NCI-H2029 treated with DMSO at 0.1 percent for 48 hours (cell line): ENCODE measurements around the gene ATF5.

Experiments used
- DNase-seq: peaks from one replicate; lab custom pipeline; 2025; lab: John Stamatoyannopoulos, UW

ATF5 gene, protein sequence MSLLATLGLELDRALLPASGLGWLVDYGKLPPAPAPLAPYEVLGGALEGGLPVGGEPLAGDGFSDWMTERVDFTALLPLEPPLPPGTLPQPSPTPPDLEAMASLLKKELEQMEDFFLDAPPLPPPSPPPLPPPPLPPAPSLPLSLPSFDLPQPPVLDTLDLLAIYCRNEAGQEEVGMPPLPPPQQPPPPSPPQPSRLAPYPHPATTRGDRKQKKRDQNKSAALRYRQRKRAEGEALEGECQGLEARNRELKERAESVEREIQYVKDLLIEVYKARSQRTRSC

DNA sequence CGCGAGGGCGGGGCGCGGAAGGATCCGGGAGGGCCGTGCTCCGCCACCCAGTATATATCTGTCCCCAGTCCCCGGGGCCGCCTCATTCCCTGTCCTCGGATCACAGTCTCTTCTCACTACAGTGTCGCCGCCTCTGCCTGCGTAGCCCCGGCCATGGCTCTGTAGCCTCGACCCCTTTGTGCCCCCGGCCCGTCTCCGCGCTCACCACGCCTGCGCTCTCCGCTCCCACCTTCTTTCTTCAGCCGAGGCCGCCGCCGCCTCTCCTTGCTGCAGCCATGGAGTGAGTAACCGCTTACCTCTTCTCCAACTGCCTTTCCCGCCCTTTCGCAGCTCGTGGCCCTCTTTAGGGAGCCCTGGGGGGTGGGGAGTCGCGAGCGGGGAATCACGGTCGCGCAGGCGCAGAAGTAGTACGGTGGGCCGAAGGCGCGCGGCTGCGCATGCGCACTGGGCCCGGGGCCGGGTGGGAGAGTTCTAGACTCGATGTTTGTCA is at the start of gene ATF5, which contains the start of gene NUP62:
Gene ATF5 (plus strand): TSS at position 85 of the 490 bp plus-strand sequence. CDS start 1,646 bp downstream, outside the sequence.
Gene NUP62 (minus strand): TSS at position 384 of the 490 bp plus-strand sequence. CDS start 19,697 bp downstream, outside the sequence.
- peak; percentile 93 for DNase-seq

DNA sequence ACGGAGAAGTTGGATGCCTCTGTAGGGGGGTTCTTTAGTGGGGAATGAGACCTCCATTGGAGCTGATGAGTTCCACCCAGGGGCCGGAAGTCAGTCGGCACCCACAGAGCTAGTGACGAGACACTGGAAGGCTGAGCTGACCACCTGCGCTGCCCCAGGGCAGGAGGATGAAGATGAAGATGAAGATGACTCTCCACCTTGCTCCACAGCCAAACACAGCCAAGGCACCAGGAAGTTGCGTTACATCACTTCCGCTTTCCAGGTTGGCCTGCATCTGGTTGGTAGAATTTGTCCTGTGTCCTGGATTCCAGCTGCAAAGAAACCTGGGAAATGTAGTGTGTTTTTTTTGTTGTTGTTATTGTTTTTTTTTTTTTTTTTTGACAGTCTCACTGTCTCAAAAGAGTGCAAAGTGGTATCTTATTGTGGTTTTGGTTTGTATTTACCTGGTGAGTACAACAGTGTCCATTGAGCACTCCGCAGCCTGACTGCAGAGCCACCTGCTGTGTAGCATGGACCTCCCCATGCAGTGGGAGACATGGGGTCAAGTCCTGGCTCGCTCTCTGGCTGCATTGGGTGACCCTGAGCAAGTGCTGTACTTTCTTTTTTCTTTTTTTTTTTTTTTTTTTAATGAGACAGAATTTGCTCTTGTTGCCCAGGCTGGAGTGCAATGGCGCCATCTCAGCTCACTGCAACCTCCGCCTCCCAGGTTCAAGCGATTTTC is 49.6 kb upstream of the ATF5 start:
- no peak for DNase-seq

DNA sequence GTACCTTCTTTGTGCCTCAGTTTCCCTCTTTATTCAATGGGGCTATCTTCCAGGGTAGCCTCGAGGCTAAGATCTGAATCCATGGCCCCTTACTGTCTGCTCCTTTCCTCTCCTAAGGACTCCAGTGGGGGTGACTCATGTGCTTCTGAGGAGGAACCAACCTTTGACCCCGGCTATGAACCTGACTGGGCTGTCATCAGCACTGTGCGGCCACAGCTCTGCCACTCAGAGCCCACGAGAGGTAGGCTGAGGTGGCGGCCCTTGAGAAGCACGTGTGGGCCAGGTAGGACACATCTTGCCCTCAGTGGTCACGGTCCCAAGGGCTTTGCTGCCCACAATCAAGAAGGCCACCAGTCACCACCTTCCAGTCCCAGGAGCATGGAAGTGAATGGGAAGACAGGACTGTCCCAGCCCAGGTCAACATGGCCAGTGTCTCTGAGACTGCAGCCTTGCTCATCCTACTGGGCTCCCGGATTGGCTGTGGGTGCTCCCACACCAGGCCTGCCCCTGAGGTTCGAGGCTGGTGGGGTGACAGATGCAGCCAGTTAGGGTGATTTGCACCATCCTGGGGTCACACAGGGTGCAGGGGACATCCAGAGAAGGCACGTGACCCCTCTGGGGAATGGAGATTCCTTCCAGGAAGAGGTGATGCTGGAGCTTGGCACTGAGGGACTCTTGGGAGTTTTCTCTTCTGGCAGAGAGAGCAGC is 48.7 kb upstream of the ATF5 start:
- no peak for DNase-seq

DNA sequence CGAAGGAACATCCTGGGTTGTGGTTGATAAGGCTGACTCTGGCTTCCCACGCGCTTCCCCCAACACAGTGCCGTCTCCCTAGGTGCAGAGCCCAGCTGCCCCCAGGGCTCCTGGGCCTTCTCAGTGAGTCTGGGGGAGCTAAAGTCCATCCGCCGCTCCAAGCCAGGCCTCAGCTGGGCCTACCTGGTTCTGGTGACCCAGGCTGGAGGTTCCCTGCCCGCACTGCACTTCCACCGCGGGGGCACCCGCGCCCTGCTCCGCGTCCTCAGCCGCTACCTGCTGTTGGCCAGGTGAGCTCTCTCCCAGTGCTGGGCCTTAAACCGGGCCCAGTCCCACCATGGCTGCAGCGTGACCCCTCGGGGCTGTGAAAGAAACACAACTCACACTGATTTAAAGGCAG is 47.8 kb upstream of the ATF5 start:
- no peak for DNase-seq

DNA sequence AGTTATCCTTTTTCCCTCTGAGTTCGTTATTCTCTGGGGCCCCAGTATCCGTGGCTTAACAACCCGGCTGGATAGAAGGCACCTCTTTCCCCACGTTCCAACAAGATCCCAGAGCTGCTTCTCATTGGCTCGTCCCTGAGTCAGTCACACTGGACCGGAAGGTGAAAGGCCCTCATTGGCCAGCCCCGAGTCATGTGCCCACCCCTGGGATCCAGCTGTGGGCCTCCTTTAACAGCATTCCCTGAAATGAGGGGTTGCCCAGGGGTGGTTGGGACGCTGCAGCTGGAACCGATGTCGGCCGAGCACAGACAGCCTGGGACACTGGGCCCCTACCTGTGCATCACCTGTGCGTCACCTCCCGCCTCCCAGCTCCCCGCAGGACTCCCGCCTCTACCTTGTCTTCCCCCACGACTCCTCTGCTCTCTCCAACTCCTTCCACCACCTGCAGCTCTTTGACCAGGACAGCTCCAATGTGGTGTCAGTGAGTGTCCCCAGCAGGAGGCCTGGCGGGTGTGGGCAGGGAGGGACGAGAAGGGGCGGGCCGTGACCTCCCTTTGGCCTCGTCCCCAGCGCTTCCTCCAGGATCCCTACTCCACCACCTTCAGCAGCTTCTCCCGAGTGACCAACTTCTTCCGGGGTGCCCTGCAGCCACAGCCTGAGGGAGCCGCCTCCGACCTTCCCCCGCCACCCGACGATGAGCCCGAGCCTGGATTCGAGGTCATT is 47.2 kb upstream of the ATF5 start:
- DNase-seq = no peak

DNA sequence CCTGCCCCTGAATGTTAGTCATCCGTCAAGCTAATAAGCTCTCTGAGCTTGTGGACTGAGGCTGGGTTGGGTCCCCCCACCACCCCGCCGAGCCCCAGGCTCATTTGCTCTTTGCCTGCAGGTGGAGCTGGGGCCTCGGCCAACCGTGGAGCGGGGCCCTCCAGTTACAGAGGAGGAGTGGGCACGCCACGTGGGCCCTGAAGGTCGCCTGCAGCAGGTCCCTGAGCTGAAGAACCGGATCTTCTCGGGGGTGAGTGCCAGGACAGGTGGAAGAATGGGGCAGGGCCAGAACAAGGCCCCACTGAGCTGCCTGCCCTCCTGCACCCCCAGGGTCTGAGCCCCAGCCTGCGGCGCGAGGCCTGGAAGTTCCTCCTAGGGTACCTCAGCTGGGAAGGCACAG is 46.4 kb upstream of the ATF5 start:
- DNase-seq = no peak

DNA sequence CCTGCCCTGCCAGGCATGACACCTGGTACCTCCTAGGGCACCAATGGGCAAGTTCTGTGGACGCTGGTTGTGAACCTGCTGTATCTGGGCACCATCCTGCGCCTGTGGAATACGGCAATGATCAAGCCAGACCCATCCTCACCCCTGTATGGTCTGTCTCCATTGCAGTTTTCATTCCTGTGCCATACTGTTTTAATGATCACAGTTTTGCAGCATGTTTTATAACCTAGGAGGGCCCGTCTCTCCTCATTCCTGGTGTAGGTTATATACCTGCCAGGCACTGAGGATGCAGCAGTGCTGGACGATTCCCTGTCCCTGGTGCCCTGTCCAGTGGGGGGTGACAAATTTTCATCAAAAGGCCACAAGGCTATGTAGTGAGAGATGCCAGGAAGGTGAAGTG is 45.9 kb upstream of the ATF5 start:
- no peak for DNase-seq

DNA sequence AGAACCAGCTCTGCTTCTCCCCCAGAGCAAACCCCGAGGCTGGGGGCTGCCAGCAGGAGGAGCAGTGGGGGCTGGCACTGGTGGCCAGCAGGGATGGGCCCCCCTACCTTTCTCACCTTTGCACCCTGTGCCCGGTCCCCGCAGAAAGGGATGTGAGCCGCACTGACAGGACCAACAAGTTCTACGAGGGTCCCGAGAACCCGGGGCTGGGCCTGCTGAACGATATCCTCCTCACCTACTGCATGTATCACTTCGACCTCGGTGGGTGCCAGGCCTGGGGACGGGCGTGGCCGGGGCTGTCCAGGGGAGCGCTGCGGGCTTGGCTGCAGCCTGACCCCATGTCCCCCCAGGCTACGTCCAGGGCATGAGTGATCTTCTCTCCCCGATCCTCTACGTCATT is 44.9 kb upstream of the ATF5 start:
- no peak for DNase-seq

DNA sequence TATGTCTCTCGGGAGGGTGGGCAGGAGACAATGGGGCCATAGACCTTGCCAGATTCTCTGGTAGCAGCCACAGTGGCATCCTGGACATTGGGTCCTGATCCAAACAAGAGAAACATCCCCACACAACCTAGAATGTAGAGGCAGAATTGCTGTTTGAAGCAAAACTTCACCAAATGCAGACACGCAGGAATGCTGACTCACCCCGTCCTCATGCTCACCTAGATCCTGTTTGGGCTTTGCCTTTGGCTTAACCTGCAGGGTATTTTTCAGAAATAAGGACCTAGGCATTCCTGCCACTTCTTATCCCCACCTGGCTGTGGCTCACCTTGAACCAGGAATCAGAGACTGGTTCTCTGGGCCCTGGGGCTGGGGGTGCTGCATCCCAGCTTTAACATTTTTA is 44.2 kb upstream of the ATF5 start:
- DNase-seq = no peak

DNA sequence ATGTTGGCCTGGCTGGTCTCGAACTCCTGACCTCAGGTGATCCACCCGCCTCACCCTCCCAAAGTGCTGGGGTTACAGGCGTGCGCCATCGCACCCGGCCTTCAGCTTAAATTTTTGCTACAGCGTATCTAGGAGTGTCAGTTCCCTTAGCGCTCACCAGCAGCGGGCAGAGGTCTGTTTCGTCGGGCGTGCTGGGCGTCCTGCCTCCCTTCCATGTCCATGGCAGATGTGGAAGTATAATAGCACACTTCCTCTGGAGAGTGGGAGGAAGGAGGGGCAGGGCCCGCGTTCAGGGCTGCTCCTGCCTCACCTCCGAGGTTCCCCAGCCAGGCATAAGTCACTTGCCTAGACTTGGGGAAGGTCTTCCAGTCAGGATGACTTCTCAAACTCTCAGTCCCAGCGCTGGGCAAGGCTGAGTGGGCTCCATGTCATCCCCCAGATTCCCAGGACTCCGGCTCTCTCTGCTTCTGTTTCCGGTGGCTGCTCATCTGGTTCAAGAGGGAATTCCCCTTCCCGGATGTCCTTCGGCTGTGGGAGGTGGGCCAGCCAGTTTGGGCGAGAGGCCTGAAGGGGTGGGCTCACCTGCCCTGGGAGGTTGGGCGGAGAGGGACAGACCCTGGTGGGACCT is 41.9 kb upstream of the ATF5 start:
- no peak for DNase-seq

DNA sequence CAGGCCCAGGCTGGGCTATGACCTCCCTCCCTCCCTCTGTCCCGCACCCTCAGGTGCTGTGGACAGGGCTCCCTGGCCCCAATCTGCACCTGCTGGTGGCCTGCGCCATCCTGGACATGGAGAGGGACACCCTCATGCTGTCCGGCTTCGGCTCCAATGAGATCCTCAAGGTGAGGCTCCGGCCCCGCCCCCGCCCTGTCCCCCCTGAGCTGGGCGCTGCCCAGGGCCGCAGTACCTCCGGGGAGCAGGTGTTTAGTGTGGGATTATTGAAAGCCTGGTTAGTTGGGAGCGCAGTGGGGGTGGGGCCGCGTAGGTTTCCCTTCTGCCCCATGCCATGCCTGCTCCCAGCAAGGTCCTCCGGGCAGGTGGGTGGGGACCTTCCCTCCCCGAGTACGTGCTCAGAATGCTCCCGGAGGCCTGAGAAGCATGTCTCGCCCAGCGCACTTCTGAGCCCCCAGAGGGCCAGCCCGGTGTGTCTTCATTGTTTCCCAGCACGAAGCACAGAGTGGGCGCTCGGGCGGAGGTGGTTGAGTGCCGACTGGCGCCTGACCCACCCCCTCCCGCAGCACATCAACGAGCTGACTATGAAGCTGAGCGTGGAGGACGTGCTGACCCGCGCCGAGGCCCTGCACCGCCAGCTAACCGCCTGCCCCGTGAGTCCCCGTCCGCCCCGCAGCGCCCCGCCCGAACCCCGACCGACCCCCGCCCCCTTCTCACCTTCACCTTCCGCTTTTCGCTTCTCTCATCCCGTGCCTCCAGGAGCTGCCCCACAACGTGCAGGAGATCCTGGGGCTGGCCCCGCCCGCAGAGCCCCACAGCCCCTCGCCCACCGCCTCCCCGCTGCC is 41.1 kb upstream of the ATF5 start:
- peak; percentile 3 for DNase-seq

DNA sequence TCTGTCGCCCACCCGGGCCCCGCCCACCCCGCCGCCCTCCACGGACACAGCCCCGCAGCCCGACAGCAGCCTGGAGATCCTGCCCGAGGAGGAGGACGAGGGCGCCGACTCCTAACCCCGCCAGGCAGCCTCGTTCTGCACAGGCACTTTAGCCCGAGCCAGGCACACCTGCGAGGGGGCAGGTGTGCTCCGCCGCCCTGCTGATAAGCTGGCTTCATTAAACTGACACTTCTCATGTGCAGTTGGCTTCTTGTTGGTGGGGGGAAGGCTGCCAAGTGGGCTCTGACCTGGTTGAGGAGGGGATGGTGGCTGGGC is 40.5 kb upstream of the ATF5 start:
- peak; percentile 13 for DNase-seq

DNA sequence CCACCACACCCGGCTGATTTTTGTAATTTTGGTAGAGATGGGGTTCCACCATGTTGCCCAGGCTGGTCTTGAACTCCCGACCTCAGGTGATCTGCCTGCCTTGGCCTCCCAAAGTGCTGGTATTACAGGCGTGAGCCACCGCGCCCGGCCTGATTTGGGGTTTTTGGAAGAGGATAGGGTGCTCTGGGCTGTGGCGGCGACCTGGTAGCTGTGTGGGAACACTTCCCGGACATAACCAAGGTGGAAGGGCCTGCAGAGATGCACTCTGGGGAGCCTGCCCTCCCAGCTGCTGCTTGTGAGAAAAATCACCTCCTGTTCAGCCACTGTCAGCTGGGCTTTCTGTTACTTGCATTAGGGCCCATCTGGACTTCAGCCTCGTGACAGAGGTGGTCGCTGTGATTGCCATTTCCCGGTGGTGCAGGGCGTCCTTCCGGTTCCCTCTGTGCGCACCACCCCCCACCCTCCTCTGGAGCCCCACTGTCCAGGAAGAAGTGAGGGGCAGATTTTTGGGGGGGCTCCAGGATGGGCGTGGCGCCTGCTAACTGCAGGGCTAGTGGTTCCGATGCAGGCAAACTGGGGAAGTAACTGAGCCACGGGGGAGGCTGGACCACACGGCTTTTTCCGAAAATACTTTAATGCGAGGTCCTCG is 39.8 kb upstream of the ATF5 start:
- no peak for DNase-seq

DNA sequence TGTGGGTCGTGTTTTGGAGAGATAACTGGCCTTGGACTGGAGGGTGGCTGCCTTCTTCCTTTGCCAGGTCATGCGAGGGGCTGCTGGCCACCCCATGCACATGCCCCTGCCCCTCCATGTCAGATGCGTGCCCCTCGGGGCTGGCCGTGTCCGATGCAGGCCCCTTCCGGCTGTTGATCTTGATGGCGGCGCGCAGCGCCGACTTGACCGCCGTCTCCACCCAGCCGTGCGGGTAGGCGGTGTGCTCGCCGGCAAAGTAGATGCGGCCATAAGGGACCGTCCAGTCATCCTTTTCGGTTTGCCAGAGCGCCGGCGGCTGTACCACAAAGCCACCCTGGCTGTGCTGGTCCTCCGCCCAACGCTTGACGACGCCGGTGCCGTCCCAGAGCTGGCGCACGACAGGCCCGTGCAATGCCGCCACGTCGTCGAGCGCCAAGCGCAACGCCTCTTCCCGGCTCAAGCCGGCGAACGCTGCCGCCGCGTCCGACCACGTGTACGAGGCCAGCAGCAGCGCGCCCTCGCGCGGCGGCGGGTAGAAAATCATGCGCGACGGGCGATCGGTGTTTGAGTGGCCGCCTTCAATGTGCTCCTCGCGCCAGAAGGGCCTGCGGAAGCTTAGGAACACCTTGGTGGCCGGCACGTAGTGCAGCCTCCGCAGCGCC is 39.2 kb upstream of the ATF5 start:
- no peak for DNase-seq

DNA sequence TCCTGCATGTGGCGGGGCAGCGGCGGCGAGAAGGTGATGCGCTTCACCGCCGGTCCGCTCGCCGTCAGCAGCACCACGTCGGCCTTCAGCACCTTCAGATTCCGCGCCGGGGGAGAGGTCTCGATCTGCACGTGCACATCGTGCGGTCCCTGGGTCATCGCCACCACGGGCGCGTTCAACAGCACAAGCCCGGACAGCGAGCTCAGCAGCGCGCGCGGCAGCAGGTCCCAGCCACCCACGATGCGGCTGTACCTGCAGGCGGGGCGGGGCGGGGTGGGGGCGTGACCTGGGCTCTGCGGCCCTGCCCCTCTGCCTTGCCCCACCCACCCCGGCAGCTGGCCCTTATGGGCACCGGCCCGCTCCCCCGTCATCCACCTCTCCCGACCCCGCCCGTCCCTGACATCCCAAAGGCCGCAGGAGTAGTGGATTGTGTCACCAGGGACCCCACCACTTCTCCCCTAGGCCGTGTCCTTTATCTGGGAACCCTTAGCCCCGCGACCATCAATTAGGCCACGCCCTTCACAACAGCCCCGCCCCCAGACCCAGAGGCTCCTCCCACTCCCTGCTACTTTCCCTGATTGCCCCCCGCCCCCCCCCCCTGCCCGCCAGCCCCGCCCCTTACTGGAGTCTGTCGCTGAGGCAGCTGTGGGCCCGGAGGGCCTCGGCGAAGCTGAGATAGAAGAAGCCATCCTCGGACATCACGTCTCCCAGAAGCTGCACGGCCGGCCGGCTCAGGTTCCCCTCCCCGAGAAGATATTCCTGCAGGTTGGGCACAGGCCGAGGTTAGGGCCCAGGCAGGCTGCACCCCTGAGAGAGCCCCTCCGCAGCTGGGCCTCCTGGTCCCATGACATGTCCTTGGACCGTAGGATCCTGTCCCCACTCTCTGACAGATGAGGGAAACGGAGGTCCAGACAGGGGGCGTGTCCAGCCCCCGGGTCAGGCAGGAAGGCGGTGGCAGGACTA is 38.4 kb upstream of the ATF5 start:
- peak; percentile 4 for DNase-seq

DNA sequence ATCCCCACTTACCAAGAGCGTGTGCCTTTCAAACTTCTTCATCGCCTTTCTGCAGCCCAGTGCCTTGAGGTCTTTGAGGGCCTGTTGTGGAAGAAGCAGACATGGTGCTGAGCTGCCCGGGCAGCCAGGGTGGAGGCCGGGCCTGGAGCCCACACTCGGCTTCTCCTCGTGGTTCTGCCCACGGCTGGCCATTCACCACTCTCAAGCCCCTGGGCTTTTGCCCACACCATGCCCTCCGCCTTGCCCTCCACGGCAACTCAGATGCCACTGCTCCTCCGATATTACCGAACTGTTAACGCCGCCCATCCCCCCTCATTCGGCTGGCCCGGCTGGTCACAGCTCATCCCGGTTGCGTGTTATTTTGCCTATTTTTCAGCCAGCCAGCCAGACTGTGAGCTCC is 37.6 kb upstream of the ATF5 start:
- no peak for DNase-seq

DNA sequence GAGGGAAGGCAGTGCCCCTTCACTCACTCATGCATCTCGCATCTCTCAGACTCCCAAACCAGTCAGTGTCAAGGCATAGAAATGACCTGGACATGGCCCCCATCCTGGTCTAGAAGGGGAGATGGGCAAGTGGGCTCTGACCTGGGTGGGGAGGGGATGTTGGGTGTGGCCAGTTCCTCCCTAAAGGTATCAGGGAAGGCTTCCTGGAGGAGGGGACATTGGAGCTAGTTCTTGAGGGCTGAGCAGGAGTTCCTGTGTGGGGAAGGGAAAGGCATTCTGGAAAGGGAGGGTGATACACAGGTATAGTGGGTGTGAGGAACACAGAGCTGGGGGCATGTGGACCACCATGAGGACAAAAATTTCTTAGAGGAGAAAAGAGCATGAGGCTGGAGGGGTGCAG is 36.3 kb upstream of the ATF5 start:
- DNase-seq = no peak

DNA sequence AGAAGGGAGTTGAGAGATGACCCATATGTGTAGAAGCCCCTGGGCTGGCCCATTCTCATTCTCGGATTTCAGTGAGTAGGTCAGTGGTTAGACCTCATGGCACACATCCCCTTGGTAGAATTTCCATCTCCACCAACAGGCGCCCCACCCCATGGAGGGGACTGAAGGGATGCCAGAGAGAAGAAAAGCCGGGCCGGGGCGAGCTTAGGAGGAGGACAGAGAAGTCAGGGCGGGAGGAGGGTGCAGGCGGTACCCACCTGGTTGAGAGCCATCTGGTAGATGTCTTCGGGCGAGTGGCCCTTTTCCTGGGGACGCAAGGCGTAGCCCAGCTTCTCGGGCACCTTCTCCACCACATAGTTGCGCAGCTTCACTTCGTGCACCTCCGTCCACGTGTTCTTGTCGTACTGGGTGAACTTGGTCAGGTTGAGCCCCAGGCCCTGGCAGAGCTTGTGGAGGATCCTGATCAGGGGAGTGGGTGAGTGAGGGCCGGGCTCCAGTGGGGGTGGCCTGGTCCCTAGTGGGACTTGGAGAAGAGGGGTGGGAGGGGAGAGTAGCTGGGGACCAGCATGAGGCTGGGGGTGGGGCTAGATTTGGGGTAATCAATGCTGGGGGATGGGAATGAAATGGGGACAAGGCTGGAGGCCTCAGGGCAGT is 34.9 kb upstream of the ATF5 start:
- no peak for DNase-seq
